Measurements from ENCODE around the gene DRAP1. TPM values are rescaled to one million over a fixed set of nuclear protein-coding genes. Genes with fewer than 3 reads are reported as not detected.

The DRAP1 gene
- total and polyA plus RNA-seq, 9 of the 15 experiments (the other 6 are each of a cell fraction or from before 2014, with no cell fraction given) = 9.6 to 200 (median 92.9) TPM

- TF ChIP-seq TCF7 (IDR thresholded peaks at IDR 0.05; ENCODE audit: borderline replicate concordance) (no peak), ZMIZ1 (IDR thresholded peaks at IDR 0.05; ENCODE audit: low read depth in 2 of 2, low read length in 2 of 2) (no peak), ZBTB17 (CRISPR knock-in tag; IDR thresholded peaks at IDR 0.05) (peak; percentile 86), ZNF445 (CRISPR knock-in tag; IDR thresholded peaks at IDR 0.05; ENCODE audit: low read depth) (no peak), ZC3H8 (IDR thresholded peaks at IDR 0.05) (no peak), CREB3L1 (IDR thresholded peaks at IDR 0.05; ENCODE audit: borderline replicate concordance, low read depth) (no peak; the same call in 1 of the 2 replicates), BCLAF1 (IDR thresholded peaks at IDR 0.05; ENCODE audit: borderline replicate concordance in 1 of 2, control insufficient read depth in 1 of 2, low read depth in 2 of 2, low read length in 1 of 2) (no peak), NCOA4 (IDR thresholded peaks at IDR 0.05; ENCODE audit: partially characterized antibody) (no peak), GATAD2B (IDR thresholded peaks at IDR 0.05; ENCODE audit: borderline replicate concordance) (peak; percentile 64; the same call in 1 of the 2 replicates), ZNF316 (IDR thresholded peaks at IDR 0.05) (no peak), MITF (IDR thresholded peaks at IDR 0.05) (no peak), PCBP2 (IDR thresholded peaks at IDR 0.05; ENCODE audit: low read depth, low read length, poor library complexity, severe bottlenecking) (no peak), THRAP3 (IDR thresholded peaks at IDR 0.05; ENCODE audit: borderline replicate concordance) (no peak)
- TF ChIP-seq, protein P1, sequence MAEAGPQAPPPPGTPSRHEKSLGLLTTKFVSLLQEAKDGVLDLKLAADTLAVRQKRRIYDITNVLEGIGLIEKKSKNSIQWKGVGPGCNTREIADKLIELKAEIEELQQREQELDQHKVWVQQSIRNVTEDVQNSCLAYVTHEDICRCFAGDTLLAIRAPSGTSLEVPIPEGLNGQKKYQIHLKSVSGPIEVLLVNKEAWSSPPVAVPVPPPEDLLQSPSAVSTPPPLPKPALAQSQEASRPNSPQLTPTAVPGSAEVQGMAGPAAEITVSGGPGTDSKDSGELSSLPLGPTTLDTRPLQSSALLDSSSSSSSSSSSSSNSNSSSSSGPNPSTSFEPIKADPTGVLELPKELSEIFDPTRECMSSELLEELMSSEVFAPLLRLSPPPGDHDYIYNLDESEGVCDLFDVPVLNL (CRISPR knock-in tag; IDR thresholded peaks at IDR 0.05; ENCODE audit: low read depth) = no peak
These were observed 28.7 kb upstream of the DRAP1 start, which contains the start of gene CCDC85B (continued) for GRCh38 chr11:65890324-65891218.
